GM21423 (cell line): ENCODE results near the gene RNF175.
A peak's percentile ranks its signal among the peaks of the same experiment; 100 is the strongest.

Experiments used
- ATAC-seq: cut with Tn5 transposase; IDR thresholded peaks from one replicate; pipeline ENCODE4 v1.9.1; 2021; ENCODE audit warnings: mild to moderate bottlenecking, moderate library complexity; ENCODE audit not compliant: unreplicated experiment

Gene RNF175

DNA sequence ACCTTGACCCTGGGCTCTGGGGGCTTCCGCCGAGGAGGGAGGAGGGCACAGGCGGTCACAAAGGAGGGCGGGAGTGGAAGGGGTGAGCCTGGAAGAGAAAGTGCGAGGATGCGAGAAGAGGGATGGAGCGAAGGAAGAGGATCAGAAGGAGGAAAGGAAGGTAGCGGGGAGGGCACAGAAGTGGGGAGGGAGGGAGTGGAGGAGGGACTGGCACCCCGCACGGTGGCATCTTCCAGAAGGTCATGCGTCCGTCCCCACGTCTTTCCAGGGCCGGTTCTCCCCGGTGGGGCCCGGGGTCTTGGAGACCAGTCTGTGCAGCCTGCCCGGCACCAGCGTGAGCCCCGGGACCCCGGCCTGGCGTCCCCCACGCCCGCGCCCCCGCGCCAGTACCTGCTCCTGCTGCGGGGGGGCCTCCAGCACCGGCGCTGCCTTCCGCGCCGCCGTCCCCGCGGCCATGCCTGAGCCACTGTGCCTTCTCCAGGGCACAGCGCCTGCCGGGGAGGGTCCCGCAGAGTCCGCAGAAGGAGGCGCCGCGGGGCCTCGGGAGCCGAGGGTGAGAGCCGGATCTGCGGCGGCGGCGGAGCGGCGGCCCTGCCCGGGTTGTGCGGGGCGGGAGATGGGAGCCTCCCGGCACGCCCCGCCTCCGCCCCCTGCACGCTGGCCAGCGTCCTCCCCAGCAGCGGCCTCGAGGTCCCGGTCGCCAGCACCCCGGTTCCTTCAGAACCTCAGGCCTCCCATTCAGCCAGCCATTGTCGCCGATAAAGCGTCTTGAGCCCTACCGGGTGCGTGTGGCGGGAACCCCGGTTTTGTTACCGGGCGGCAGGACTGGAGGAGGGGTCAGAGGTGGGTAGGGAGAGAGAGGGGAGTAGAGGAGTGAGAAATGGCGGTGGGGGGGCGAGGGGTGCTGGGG, at the start of gene RNF175:
TSS of gene RNF175 (minus strand) at position 618 of the 910 bp plus-strand sequence. CDS start at position 456, 162 bp downstream.
- ATAC-seq, result no peak

DNA sequence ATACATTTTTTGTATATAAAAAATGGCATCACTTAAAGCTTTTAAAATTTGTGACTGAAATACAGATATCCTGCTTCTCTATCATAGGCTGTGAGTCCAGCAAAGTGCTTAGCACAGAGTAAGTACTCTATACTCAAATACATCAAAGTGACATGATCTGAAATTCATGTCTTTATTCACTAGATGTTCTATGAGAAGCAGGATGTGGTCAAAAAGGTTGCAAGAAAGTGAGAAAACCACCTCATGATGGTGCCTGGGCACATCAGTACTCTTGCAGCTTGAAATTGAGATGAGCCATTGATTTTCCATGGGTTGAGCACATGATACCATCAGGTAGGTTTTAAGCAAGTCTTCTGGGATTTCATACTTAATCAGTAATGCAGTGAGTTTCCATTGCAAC, 49.5 kb upstream of the RNF175 start:
- peak; percentile 58 for ATAC-seq

DNA sequence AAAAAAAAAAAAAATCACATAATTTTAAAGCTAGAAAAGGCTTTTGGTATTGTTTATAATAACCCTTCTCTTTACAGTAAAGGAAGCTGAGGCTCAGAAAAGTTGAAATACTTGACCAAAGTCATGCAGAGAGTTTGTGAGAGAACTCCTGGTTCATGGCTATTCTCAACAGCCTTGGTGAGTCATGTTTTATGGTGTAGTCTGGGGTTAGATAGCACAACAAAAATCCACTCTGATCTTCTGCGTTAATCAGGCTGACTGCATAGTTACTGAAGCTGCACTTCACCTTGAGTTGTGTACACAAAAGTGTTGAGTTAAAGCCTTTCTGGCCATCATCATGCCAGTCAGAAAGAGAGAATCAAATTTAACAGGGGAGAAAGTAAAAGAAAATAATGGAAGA, 48.4 kb upstream of the RNF175 start:
- ATAC-seq, result no peak

DNA sequence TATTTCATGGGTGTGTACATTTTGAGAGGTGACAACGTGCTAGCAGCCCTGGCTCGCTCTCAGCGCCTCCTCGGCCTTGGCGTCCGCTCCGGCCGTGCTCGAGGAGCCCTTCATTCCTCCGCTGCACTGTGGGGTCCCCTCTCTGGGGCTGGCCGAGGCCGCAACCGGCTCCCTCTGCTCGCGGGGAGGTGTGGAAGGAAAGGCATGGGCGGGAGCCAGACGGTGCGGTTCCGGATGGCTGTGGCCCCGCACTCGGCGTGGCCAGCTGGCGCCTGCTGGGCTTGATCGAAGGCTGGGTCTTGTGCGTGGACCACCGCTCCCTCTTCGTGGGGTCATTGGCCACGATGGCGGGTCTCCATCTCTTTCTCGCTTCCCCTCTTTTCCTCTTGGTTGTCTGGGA, 46.2 kb upstream of the RNF175 start:
- no peak for ATAC-seq

DNA sequence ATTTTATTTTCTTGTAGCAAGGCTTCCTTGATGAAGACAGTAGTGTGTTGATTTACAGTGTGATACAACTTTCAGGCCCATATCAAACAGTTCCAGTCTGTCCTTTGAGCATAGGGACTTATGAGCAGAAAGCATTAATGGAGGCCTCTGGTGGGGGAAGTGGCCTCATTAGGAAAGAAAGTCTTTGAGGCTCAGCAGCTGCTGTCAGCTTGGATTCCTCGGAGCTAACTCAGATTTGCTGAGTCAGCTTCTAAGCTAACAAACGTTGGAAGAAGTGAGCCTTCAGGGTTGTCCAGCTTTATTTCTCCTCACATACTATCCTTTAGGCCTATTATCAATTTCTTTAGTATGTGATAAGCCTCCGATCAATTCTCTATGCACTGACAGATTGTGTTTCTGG, 44.9 kb upstream of the RNF175 start:
- no peak for ATAC-seq

DNA sequence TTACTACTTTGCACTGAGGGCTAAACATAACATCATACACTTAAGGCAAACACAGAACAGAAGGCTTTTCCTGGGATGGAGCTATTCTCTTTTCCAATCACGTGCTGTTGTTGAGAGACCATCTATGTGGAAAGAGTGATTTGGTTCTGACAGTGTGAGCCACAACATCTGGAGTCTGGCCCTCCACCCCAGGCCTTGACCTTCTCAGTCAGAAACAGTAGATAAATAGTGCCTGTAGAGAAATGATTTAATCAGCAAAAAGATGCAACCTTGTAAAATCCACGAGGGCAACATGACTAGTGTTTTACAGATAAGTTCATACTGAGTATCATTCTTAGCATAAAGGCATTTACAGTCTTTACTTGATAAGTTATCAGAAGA, 39.9 kb upstream of the RNF175 start:
- ATAC-seq, result no peak

DNA sequence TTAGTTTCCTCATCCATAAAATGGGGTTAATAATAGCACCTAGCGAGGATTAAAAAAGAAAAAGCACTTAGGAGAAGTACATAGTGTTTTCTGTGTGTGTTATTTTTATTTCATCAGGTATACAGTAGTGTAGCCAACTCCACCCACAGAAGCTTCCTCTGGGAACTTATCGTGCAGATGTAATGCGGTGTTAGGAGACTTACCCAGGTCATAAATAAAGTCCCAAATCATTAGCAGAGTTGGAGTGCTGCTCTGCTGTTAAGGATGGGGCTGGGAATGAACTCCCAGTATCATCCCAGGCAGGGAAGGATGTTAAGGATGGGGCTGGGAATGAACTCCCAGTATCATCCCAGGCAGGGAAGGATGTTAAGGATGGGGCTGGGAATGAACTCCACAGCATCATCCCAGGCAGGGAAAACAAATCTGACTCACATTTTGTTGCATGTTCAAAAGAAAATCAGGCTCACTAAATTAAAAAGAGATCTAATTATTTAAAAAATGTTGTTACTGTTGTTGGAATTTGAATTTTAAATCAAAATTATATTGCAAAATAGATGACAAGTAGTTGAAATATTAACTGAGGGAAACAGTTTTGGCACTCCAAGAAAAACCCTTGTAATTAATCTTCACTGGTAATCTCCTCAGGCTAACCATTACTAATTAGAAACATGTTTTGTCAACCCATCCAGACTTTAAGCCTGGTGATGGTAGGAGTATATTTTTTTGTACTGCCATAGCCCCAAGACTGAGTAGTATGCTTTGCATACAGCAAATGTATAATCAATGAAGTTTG, 39.3 kb upstream of the RNF175 start:
- ATAC-seq, result no peak

DNA sequence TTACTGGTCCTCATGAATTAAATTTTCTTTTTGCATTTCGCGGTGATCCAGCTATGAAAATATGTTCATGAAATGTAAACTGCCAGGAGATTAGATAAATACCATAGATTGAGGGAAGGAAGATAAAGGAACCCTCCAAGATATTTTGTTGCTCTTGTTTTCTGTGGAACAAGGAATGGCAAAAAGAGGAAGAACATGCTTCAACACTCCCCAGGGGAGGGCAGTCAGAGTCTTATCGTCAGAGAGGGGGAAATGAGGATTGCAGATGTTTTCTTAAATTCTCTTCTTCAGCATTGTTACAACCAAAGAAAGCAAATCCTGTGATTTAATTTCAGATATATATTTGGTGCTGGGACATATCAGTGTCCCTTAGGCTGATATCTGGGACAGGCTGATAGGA, 38.6 kb upstream of the RNF175 start:
- ATAC-seq, result no peak

DNA sequence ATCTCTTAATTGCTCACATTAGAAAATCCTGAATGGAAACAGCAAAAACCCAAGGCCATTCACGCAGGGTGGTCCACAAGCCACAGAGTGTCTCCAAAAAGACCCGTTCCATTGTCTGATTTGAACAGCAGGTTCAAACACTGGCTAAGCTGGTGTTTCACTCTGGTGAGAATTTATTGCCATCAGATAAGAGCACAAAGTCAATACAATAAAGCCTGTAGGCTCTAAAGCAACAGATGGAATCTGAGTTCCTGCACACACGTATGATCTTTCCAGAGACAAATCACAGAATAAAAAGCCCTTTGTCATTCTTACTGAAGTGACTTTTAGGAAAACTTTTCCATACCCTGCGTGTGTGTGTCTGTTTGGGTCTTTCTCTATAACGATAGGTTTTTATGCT, 34.2 kb upstream of the RNF175 start:
- ATAC-seq, result no peak

DNA sequence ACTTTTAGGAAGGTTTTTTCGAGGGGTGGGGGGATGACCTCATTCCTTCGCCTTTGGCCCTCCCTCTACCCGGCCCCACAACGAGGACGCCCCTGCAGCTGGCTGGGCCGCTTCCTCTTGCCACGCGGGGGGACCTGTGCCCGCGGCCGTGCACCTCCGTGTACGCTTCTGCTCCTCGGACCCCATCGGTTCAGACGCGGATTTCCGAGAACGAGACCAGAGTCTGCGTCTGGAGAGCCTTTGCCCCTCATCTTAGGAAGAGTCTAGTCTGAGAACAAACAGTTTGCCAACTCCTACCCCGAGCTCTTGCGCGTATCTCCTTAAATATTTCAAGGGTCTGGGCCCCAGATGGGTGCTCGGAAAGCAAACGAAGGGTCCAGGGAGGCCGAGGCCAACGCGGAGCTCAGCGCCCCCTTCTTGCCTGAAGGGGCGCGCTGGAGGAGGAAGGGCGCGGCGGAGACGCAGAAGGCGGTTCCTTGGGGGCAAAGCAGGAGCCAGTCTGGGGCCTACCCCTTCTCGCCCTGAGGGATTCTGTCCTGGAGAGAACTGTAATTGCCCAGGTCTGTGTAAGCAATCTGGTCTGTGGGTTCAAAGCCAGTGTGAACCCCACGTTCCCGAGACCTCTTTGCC, 32.9 kb upstream of the RNF175 start:
- ATAC-seq, result no peak

DNA sequence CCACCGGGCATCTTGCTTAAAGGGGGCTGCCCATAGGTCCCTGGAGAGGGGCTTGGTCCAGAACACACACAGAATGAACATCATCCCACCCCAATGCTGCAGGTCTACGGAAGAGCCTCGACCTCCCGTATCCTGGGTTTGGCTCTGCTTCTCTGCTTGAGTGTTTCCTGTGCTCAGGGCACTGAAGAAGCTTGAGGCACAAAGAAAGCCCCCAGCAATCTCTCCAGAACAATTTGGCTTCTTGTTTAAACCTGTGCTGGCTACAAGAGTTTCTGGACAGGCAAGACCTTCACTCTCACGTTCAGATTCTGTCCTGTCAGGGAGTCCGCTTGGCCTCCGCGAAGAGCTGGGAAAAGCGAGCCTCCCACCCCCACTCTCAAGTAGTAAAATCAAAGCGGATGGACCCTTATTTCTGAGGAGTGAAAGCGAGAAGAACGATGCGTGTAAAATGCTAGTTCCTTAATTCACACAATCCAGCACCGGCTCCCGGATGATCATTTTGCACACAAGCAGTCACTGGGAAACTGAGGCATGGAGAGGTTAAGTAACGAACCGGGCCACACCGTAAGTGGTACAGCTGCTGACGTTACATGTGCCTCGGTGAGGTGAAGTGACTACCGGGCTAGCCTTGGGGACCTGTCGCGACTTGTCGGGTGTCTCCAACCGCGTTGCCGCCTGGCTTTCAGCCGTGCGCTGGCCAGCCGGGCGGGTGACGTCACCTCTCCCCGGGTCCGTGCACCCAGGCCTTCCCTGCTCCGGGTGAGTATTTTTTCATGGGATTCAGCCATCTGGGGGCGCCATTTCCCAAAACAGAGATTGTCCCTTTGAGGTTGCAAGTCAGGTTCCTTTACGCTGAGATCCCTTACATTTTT, 32.2 kb upstream of the RNF175 start:
- no peak for ATAC-seq

DNA sequence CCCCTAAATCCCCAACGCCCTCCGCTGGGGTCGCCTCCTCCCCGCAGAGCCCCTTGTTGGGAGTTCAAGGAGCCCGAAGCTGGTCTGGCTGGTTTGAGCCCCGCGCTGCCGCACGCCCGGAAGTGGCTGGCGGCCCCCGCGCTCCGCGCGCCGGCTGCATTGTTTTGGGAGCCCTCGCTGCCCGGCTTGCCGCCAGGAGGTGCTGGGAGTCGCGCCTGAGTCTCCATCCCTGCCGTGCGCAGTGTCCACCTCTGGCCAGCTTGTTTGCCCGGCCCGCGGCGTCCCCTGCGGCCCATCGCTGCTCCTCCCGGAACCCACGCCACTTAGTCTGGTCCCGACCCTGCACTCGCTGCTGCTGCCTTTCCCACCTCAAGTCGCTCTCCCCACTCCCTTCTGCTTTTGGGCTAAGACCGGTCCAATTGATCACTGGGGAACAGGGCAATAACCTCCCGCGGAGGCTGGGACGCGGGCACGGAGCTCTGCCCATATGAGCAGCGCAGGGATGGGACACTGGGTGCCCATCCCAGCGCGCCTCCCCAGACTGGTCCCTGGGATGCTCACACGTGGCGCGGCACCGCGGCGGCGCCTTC, 31.2 kb upstream of the RNF175 start:
- no peak for ATAC-seq

DNA sequence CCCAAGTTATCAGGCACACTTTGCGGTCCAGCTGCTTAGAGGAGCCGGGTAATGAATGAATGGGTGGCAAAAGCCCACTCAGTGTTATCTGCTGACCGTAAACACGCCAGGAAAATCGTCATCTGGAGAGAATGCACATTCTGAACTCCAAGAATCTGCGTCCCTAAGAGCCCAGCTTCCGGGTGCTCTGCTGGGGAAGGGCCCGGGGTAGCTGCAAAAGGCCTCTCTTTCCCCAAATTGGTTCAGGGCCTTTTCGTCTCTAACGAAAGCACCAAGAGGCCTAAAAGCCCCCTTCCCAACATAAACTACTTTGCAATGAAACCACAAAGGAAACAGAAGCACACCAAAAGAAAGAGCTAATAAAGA, 30.7 kb upstream of the RNF175 start:
- no peak for ATAC-seq

DNA sequence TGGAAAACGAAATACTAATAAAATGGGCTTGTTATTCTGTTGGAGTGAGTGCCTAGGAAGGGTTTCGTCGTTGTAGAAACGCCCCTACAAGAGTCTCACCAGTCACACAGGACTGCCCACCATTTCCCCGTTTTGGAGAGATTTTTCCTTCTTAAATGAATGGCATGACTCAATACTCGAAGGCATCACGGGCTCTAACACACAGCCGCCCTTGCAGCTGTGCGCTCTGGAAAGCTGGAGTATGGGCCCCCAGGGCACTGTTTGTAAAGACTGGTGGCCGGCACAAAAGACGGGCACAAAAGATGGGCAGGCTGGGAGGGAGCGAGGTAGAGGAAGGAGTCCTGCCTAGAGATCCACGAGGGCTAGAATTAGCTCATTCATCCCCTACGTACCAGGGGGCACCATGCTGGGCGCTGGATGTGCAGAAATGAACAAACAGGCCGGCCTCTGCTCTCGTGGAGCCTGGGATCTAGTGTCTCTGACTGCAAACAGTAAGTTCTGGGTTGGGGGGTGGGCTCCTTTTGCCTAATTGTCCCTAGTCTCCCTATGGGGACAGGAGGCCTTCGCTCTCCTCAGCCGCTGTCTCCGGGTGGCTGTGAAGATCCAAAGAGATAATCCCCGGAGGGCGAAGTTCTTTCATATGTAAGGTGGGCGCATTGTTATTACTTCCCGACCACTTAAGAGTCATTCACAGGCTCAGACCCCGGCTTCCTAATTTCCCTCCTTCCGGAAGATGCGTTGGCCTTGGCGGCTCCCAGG, 30.1 kb upstream of the RNF175 start:
- ATAC-seq, result no peak

DNA sequence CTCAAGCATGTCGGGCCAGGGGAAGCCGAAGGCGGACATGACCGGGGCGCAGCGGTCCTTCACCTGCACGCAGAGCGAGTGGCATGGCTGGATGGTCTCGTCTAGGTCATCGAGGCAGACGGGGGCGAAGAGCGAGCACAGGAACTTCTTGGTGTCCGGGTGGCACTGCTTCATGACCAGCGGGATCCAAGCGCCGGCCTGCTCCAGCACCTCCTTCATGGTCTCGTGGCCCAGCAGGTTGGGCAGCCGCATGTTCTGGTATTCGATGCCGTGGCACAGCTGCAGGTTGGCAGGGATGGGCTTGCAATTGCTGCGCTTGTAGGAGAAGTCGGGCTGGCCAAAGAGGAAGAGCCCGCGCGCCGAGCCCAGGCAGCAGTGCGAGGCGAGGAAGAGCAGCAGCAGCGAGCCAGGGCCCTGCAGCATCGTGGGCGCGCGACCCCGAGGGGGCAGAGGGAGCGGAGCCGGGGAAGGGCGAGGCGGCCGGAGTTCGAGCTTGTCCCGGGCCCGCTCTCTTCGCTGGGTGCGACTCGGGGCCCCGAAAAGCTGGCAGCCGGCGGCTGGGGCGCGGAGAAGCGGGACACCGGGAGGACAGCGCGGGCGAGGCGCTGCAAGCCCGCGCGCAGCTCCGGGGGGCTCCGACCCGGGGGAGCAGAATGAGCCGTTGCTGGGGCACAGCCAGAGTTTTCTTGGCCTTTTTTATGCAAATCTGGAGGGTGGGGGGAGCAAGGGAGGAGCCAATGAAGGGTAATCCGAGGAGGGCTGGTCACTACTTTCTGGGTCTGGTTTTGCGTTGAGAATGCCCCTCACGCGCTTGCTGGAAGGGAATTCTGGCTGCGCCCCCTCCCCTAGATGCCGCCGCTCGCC, 28.8 kb upstream of the RNF175 start, which contains the start of gene SFRP2:
TSS of gene SFRP2 (minus strand) at position 671 of the 864 bp plus-strand sequence. CDS start at position 423, 248 bp downstream.
- ATAC-seq, result no peak

DNA sequence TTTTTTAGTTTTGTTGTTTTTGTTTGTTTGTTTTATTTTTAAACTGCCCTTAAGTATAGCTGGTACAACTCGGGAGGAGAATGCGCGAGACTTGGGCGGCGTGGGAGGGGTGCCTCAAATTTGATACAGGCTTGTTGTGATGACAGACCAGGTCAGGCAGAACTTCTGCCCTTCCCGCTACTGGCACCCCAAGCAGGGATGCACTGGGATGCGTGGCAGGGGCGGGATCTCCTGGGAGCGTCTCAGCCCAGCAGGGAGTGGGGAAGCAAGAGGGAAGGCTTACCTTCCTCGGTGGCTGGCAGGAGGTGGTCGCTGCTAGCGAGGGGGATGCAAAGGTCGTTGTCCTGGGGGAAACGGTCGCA, 28.2 kb upstream of the RNF175 start:
- no peak for ATAC-seq

DNA sequence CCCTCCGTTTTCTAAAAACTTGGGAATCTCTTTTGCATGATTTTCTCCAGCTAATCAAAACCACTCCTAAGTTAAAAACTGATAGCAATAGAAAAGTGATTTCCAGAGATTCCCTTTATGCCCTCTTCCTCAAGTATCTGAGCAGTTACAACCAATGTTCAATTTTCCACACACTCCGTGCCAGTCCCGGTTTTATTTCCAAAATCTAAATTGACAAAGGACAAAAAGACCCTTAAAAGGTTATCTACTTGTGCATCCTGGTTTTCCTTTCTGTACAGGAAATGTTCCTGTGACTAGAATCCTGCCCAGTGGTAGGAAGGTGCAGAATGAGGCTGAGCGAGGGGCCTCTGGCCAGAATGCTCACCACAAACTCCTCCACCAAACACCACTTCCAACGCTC, 27.8 kb upstream of the RNF175 start:
- no peak for ATAC-seq

DNA sequence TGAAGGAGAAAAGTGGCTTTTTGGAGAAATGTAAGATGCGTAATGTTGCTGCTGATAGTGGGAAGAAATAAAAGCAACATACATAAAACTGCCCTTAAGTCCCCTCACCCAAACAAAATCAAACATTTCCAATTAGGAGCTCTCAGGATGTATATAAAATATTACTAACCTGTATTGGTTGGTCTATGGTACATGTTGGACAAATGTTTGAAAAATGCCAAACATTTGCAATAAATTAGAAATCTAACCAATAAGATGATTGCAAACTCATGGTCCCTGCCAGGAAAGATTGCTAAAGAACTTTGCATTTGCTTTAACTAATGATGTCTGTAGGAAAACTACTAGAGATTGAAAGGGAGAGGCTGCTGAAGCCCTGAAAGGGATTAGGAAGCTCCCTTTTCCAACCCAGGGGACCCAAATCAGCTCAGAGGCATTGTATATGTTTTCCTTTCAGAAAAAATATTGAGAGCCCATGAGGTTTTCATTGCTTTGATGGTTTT, 27.3 kb upstream of the RNF175 start:
- no peak for ATAC-seq
